HG02973 (cell line): Measurements from ENCODE around the gene KDM4B.

Experiments
- ATAC-seq: cut with Tn5 transposase; IDR thresholded peaks from one replicate; pipeline ENCODE4 v1.9.1; 2021; ENCODE audit warnings: moderate library complexity; ENCODE audit not compliant: unreplicated experiment

Gene KDM4B

DNA sequence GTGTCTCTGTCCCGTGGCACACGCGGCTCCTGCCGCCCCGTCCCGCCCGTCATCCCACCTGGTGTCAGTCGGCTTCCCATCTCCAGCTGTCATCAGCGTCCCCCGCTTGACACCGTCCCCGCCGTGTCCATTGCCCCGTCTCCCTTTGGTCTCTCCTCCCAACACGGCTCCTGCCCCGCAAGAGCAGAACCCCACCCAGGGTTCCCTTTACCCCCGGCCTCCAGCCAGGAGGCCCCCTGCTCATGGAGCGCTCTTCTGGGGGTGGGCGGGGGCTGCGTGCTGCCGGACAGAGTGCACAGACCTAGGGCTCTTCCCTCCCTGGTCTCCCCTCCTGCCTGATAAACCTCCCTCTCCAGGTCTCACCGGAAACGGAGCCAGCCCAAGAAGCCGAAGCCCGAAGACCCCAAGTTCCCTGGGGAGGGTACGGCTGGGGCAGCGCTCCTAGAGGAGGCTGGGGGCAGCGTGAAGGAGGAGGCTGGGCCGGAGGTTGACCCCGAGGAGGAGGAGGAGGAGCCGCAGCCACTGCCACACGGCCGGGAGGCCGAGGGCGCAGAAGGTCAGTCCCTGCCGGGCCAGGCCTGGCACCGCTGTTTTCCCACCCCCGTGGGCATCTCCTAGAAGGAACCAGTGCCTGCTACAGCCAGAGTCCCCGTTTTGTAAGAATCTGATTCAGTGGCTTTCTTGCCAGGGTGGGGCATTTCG lies 150.5 kb downstream of the KDM4B start:
- no peak for ATAC-seq

DNA sequence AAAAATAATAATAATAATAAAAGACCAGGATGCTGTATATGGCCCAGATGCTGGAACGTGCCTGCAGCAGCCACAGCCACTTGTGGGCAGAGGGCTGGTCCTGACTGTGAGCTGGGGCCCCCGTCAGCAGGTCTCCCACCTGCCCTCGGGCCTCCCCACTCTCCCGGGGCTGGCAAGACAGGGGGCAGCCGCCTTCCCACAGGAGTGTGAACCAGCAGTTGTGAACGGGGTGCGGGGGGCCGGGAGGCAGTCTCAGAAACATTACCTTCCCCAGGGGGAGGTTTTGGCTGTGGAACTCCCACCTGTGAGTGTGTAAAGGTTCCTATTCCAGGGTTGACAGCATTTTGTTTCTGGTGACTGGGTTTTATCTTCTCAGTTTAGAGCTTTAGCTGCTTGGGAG lies 151.4 kb downstream of the KDM4B start:
- ATAC-seq, result no peak

DNA sequence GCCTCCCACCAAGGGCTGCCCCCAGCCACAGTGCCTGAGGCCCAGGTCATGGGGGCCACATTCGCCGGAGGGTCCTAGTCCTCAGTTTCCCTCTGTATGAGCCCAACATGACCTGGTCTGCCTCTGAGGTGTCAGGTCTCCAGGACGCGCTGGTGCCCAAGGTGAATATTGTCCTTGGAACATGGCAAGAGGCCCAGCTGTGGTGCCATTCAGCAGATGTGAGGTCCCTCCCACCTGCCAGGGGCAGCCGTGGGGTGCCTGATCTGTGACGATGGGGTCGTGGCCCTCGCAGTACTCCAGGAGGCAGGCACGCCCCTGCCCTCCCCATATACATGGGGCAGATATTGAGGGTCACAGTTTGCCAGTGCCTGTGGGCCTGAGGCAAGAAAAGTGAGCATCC lies 151.9 kb downstream of the KDM4B start:
- ATAC-seq, result no peak

DNA sequence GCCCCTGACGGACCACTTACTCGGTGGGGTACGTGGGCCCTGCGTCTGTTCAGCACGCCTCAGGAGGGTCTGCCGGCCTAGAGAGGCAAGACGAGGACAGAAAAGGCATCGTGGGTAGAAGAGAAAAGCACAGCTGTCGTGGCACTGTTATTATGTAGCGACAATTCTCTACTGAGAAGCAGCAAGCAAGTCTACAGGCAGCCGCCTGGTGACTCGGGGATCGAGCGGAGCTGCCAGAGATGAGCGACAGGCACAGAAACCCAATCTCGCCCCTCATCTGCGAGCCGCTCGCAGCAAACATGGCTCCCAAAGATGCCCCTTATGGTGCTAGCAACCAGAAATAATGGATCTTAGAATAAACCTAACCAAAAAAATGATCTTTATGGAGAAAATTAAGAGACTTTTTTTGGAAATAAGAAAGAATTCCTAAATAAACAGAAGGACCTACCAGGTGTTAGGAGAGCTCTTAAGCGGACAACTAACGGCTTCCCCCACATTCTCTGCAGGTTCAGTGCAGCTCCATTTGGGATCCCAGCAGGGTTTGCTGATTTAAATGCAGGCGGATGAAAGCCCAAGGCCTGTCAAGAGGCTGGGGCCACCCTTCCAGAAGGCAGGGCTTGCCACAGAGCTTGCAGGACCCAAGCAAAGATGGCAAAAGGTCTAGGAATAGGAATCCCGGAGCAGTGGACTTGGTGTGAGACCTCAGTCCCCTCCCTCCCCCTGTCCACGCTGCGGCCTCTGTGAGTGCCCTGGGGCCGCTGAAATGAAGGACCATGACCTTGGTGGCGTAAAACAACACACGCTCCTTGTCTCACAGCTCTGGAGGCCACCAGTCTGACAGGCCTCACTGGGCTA lies 152.6 kb downstream of the KDM4B start:
- no peak for ATAC-seq

DNA sequence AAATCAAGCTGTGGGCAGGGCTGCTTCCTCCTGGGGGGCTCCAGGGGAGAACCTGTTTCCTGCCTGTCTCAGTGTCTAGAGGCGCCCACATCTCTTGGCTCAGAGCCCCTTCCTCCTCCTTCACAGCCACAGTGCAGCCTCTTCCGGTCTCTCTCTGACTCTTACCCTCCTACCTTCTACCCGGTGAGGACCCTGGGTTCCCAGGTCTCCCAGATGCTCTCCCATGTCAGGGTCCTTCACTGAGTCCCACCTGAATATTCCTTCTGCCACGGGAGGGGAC lies 153.1 kb downstream of the KDM4B start:
- no peak for ATAC-seq

DNA sequence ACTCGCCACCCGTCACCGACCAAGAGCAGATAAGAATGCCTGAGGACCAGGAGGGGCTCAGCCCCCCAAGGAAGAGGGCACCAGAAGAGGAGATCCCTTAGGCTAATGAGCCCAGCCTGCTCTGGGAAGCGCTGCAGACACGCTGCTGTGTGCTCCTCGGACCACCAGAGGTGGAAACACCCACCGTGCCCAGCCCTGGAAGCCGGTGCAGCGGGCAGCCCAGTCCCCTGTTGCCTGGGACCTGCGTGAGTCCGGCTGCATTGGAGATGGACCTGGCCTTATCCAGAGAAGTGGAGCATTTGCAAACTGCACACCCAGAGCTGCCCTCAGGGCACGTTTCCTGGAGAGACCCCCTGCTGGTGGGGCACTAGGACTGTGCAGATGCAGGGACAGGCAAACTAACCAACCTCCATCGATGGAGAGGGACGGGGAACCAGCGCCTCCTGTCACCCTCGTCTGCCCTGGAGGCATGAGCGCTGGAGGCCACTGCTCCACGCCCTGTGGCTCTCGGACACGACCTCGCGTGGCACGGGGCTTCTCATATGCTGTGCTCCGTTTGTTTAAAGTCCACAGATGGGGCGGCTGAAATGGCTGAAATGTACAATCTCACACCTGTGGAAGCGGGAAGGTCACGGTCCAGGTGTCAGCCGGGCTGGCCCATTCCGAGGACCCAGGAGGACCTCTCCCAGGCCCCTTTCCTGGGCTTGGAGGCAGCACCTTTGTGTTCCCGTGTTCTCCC lies 153.9 kb downstream of the KDM4B start:
- ATAC-seq, result no peak

DNA sequence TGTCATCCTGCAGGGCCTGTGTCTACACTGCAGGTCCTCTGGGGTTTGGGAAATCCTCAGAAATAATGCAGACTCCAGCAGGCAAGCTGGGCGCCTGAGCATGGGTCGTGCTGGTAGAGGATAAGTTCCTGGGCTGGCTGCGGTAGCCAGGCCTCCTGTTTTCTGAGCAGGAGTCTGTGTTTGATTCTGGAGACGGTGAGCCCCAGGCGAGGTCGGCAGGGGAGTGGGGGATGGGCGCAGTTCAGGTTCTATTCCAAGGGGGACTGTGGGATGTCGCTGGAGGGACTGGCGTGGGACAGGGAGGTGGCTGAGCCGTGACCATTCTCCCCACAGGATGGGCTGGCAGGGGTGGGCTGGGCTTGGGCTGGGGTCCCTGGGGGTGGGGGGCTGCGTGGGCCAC lies 154.7 kb downstream of the KDM4B start:
- ATAC-seq, result no peak

DNA sequence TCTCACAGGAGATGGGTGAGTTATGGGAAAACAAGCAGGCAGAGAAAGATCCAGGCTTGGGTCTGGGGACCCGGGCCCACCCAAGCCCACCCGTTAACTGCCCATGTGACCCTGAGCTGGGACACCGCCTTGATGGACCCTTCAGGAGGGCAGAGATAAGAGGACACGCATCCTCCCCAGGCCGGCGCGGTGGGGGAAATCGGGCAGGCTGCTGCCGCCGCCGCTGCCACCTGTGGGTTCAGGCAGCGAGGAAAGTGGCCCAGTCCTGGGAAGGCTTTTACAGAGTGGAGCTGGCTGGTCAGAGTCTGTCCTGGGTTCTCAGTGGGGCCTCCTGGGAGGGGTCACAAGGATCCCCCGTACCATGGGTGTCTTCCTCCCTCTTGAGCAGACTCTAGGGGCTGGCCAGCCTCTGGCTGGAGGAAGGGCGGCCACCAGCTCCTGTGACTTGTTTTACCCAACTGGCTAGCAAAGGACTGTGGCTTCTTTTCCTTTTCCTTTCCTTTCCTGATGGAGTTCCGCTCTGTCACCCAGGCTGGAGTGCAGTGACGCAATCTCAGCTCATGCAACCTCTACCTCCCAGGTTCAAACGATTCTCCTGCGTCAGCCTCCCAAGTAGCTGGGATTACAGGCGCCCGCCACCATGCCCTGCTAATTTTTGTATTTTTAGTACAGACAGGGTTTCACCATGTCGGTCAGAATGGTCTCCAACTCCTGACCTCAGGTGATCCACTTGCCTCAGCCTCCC lies 155.4 kb downstream of the KDM4B start:
- no peak for ATAC-seq

DNA sequence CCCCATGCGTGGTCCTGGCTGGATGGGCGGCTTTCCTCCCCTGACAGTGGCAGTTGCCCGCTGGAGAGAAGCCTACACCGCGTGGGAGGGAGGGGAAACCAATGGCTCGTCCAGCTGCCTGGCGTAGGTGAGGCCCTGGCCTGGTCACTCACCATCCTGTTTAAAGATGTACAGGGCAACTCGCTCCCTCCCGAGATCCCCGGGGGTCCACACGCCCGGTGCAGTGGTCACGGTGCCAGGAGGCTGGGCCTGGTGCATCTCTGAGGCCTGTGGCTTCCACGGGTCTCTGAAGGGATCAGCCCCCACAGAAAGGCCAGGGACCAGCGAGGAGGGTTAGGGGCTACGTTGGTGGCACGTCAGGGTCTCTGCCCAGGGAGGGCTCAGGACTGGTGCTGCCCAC lies 156.5 kb downstream of the KDM4B start:
- ATAC-seq, result no peak

DNA sequence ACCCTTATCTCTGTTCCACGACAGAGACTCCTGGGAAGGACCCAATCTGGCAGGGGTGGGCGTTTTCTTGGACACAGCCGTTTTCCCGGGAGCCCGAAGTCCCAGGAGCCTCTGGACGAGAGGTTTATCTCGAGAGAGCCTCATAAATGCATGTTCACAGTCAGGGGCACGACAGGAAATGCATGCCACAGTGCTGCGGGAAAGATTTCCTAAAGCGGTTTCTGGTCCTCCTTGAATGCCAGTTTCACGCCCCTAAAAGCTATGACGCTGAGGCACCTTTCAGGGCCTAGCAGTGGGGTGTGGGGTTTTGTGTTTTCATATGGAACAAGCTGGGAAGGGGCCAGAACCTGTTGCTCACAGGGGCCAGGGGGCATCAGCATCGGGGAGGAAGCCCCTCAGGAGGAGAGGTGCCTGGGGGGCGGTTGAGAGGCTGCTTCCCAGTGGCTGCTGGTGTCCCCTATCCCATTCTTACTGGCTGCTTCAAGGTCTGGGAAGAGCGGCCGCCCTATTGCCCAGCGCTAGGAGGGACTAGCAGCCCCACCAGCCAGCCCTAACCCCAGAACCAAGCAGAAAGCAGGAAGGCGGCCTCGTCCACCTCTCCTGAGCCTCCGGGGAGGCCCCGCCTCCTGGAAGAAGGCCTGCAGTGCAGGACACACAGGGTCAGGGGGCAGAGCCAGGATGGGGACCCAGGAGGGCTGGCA lies 157.0 kb downstream of the KDM4B start:
- ATAC-seq, result no peak

DNA sequence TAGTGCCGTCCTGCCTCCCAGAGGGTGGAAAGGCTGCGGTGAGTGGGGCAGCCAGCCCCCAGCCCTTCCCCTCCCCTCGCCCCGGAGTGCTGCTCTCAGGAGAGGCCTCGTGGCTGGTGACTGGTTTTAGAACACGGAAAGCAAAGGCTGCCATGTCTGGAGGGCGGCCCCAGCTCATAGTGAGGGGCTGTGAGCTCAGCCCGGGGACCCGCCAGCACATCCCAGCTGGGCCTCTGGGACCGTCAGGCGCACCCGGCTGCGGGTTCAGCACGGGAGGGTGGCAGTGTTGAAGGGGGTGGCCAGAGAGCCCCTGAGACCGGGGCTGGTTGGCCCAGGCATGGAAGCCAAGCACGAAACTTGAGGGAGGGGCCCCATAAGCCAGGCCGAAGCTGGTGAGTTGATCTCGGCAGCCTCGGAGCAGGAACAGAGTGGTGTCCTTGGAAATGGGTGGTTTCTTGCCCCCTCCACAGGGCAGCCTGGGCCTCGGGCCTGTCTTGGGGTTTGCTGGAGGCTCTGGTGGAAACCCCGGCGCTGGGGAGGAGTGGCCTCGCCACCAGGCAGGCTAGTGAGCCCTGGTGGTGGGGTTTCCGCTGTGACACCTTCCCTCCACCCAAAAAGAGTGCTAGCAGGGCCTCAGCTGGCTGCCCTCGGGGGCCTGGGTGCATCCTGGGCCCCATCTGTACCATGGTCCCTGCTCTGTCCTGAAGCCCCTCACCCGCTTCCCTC lies 157.7 kb downstream of the KDM4B start:
- ATAC-seq, result no peak

DNA sequence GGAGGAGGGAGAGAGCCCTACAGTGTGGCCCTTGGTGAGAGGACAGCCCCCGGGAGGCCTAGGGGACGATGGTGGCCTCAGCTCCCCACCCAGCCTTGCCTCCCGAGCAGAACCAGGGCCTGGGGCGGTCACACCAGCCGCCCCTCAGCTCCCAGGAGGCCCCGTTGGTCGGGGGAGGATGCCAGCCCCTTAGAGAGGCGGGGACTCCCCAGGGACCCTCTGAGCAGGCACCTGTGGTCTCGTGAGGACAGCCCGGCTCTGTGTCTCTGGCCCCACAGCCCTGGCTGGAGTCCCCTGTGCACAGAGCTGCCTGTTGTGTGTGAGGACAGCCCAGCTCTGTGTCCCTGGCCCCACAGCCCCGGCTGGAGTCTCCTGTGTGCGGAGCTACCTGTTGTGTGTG lies 158.8 kb downstream of the KDM4B start:
- no peak for ATAC-seq

DNA sequence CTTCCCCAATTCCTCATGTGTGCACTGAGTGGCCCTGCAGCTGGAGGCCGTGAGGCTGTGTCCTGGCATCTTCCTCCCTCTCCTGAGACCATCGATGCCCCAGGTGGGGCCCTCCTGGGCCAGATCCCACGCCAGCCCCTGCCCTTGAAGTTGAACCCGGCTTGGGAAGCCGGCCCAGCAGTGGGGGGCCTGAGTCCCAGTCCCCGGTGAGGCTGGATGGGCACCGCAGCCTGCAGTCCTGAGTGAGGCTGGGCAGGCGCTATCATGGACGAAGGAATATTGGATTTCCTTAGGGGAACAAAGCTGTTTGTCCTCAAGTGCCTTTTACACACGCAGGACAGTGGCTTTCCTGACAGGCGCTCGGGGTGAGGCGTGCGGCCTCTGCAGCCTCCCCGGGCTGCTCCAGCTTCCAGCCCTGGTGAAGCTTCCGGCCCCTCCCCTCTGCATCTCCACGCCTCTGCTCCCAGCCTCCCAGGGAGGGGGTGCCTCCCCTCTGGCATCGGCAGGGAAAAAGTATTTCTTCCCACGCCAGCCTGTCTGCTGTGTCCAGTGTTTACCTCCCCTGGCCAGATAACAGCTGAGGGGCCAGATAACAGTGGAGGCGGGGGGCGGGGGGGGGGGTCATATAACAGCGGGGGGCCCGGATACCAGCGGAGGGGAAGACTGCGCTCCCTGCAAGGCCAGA lies 159.5 kb downstream of the KDM4B start:
- ATAC-seq, result no peak

DNA sequence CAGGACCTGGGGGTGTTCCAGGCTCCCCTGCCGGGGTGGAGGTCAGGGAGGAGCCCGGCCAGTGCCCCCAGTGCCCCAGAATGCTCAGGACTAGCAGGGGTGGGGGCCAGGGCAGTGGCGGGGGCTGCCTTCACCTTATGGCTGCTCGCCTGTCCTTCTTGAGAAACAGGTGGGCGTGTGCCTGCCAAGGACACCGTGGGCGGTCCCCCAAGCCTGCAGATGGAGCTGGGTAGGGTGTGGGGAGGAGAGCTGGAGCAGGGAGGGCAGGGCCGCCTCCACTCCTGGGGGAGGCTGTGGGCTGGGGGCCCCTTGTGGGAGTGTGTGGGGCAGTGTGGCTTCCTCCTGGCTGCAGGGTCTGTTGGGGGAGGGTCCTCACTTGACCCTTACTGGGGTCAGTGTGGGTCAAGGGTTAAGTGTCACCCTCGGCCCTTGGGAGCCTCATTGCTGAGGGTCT lies 160.1 kb downstream of the KDM4B start:
- ATAC-seq, result no peak

DNA sequence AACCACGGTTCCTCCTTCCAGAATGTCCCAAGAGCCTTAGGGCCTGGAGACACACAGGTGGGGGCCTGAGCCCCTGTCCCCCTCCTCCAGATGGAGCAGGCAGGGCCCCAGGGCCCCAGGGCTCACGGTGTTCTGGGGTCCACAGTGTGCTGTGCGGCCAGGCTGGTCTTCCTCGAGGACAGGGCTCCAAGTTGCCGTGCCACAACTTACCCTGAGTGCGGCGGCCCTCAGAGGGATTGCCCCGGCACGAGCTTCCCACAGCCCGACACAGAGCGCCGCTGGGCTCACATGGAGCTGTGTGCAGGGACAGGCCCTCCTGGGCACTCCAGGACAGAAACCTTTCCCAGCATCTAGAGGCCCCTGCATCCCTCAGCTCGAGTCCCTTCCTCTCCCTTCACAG lies 160.8 kb downstream of the KDM4B start:
- no peak for ATAC-seq

DNA sequence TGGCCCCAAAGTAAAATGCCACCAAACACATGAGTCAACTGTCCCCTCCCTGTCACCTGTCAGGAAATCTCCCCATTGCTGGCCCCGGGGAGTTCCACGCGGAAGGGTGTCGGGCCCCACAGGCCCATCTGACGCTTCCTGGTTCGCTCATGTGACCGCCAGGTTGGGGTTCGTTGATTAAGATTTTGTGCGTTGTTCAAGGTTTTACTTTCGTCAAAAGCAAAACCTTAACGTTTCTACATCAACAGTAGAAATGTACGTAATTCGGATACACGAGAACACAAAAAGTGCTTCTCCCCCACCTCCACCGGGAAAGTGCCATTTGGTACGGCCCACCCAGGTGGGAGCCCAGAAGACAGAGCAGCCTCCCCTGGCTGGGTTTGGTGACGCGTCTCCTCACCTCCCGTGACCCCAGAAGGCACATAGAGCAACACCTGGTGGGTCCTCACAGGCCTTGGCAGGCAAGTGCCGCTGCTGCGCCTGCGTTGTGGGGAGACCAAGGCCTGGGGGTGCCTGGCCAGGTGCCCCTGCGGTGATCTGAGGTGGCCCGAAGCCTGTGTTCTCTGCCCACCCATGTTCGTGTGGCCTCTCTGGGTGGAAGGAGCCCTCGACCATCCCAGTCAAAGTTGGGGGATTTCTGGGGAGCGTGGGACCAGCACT lies 161.6 kb downstream of the KDM4B start:
- no peak for ATAC-seq

DNA sequence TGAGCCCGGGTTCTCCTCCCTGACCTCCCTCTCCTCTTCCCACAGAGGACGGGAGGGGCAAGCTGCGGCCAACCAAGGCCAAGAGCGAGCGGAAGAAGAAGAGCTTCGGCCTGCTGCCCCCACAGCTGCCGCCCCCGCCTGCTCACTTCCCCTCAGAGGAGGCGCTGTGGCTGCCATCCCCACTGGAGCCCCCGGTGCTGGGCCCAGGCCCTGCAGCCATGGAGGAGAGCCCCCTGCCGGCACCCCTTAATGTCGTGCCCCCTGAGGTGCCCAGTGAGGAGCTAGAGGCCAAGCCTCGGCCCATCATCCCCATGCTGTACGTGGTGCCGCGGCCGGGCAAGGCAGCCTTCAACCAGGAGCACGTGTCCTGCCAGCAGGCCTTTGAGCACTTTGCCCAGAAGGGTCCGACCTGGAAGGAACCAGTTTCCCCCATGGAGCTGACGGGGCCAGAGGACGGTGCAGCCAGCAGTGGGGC lies 162.2 kb downstream of the KDM4B start:
- no peak for ATAC-seq

DNA sequence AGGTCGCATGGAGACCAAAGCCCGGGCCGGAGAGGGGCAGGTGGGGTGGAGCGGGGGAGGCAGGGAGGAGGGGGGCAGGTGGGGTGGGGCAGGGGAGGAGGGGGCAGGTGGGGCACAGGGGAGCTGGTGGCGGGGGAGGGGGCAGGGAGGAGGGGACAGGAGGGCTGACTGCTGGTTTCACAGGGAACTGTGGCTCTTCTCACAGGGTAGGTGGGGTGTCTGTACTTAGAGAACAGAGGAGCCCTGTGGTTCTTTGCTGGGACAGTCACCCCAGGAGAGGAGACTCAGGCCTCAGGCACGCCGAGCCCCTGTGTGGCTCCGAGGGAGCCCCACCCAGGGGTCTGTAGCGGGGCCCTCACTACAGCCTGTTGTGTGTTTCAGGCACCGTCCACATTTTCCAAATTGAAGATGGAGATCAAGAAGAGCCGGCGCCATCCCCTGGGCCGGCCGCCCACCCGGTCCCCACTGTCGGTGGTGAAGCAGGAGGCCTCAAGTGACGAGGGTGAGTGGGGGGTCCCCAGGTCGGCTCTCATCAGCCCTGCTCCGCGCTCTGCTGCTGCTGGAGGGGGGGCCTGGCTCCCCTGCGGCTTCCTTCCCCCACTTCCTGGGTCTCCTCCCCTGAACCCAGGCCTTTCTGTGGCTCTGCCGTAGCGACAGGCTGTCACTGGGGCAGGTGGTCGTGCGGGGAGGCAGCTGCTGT lies 162.7 kb downstream of the KDM4B start:
- ATAC-seq, result no peak
